ENCODE measurements around the gene CFAP52. TPM values are rescaled to one million over a fixed set of nuclear protein-coding genes. Genes with fewer than 3 reads are reported as not detected.
"Not testable (repeated sequence)": the region's sequence is repeated elsewhere in the genome, so short reads cannot be mapped to it uniquely, and the experiment has no call there.

The CFAP52 gene
- total RNA-seq, 4 donors from 2014 or later = 0.40 to 4.2 TPM; not detected in 2

- WGBS, 2 donors (ENCODE audit: low coverage in 1 of 2) = 86 to 87% methylated on average over 6 of the region's 6 CpGs
- Histone ChIP-seq H3K36me3 (no peaks in the 10 kb centered on the region), H3K27ac (no peak overlapping the region), H3K4me1 (no peaks in the 10 kb centered on the region), H3K27me3 (peaks cover 4% of the 10 kb centered on the region), H3K4me3 (no peak overlapping the region), H3K9me3 (no peaks in the 10 kb centered on the region)
- TF ChIP-seq POLR2AphosphoS5 (IDR thresholded peaks at IDR 0.05) (no peak), POLR2A (IDR thresholded peaks at IDR 0.05) (no peak), CTCF (IDR thresholded peaks at IDR 0.05) (no peak), EP300 (IDR thresholded peaks at IDR 0.05) (no peak)
- no peak for ATAC-seq
These were observed 30.0 kb downstream of the CFAP52 start for GRCh38 chr17:9606453-9606852.

- H3K27ac ChIP-seq, H3K36me3 ChIP-seq, H3K4me3 ChIP-seq, H3K4me1 ChIP-seq, ATAC-seq, H3K27me3 ChIP-seq, H3K9me3 ChIP-seq: not testable (repeated sequence)
- 56 to 65% methylated on average over 3 to 5 of the region's 5 CpGs for WGBS, 2 donors (ENCODE audit: low coverage in 1 of 2)
These were observed 30.6 kb downstream of the CFAP52 start for GRCh38 chr17:9607058-9607457.

- WGBS, 2 donors (ENCODE audit: low coverage in 1 of 2) = 63 to 72% methylated on average over 2 of the region's 2 CpGs
- no peak for TF ChIP-seq CTCF (IDR thresholded peaks at IDR 0.05)
- TF ChIP-seq POLR2AphosphoS5 (IDR thresholded peaks at IDR 0.05) = no peak
- no peak for TF ChIP-seq POLR2A (IDR thresholded peaks at IDR 0.05)
- TF ChIP-seq EP300 (IDR thresholded peaks at IDR 0.05) = no peak
- ATAC-seq = no peak
- Histone ChIP-seq H3K36me3 (no peaks in the 10 kb centered on the region), H3K27me3 (no peaks in the 10 kb centered on the region), H3K4me1 (no peaks in the 10 kb centered on the region), H3K9me3 (no peaks in the 10 kb centered on the region), H3K4me3 (no peak overlapping the region), H3K27ac (no peak overlapping the region)
These were observed 35.1 kb downstream of the CFAP52 start for GRCh38 chr17:9611557-9611956.

GRCh38 chr17:9612006-9612405 lies 35.6 kb downstream of the CFAP52 start:
- Histone ChIP-seq H3K27ac (no peak overlapping the region), H3K36me3 (no peaks in the 10 kb centered on the region), H3K27me3 (no peaks in the 10 kb centered on the region), H3K9me3 (no peaks in the 10 kb centered on the region), H3K4me3 (no peak overlapping the region), H3K4me1 (no peaks in the 10 kb centered on the region)
- no peak for ATAC-seq
- 61 to 75% methylated on average over 7 to 9 of the region's 9 CpGs for WGBS, 2 donors (ENCODE audit: low coverage in 1 of 2)
- TF ChIP-seq CTCF (IDR thresholded peaks at IDR 0.05) = no peak
- no peak for TF ChIP-seq EP300 (IDR thresholded peaks at IDR 0.05)
- TF ChIP-seq POLR2A (IDR thresholded peaks at IDR 0.05) = no peak
- no peak for TF ChIP-seq POLR2AphosphoS5 (IDR thresholded peaks at IDR 0.05)

GRCh38 chr17:9615486-9615885 lies 39.0 kb downstream of the CFAP52 start:
- TF ChIP-seq POLR2AphosphoS5 (IDR thresholded peaks at IDR 0.05) = no peak
- no peak for TF ChIP-seq EP300 (IDR thresholded peaks at IDR 0.05)
- no peak for TF ChIP-seq POLR2A (IDR thresholded peaks at IDR 0.05)
- no peak for TF ChIP-seq CTCF (IDR thresholded peaks at IDR 0.05)
- 0 to 38% methylated on average over 1 to 2 of the region's 2 CpGs for WGBS, 2 donors (ENCODE audit: low coverage in 1 of 2)
- Histone ChIP-seq H3K27me3 (no peaks in the 10 kb centered on the region), H3K27ac (no peak overlapping the region), H3K9me3 (no peaks in the 10 kb centered on the region), H3K36me3 (no peaks in the 10 kb centered on the region), H3K4me3 (no peak overlapping the region), H3K4me1 (no peaks in the 10 kb centered on the region)
- ATAC-seq = no peak

GRCh38 chr17:9622961-9623360 lies 46.5 kb downstream of the CFAP52 start:
- Histone ChIP-seq H3K4me3 (no peak overlapping the region), H3K9me3 (peaks cover 0 to 40% (median 0%) of the 10 kb centered on the region in 3 donors), H3K27ac (no peak overlapping the region), H3K36me3 (no peaks in the 10 kb centered on the region), H3K4me1 (no peaks in the 10 kb centered on the region), H3K27me3 (no peaks in the 10 kb centered on the region)
- ATAC-seq = no peak
- TF ChIP-seq POLR2A (IDR thresholded peaks at IDR 0.05) = no peak
